Smooth muscle cell (in vitro differentiated cells): Measurements from ENCODE around the gene VMP1. TPM values are rescaled to one million over a fixed set of nuclear protein-coding genes. Genes with fewer than 3 reads are reported as not detected.
A peak's percentile ranks its signal among the peaks of the same experiment; 100 is the strongest.

Experiments used
- DNase-seq: peaks from one replicate; lab custom pipeline; 2025; ENCODE audit not compliant: unreplicated experiment; lab: John Stamatoyannopoulos, UW
- H2AFZ ChIP-seq: fragments of 200-600 bp; sonication (generic); 2 replicates; pipeline ENCODE4 v1.6.0; 2016; ENCODE audit warnings: antibody characterized with exemption, low read depth, mild to moderate bottlenecking
- H3F3A ChIP-seq: fragments of 200-600 bp; sonication (generic); 2 replicates; pipeline ENCODE4 v1.6.0; 2017; ENCODE audit warnings: antibody characterized with exemption, low read depth
- H3K27ac ChIP-seq: fragments of 200-600 bp; sonication (generic); 2 replicates; pipeline ENCODE4 v1.5.1; 2016; ENCODE audit warnings: low read depth, mild to moderate bottlenecking
- H3K27me3 ChIP-seq: fragments of 200-600 bp; sonication (generic); 2 replicates; pipeline ENCODE4 v1.6.1; 2016; ENCODE audit warnings: low read depth, mild to moderate bottlenecking
- H3K36me3 ChIP-seq: fragments of 200-600 bp; sonication (generic); 2 replicates; pipeline ENCODE4 v1.5.1; 2016; ENCODE audit warnings: low read depth
- H3K4me1 ChIP-seq: fragments of 200-600 bp; sonication (generic); 2 replicates; pipeline ENCODE4 v1.5.1; 2016; ENCODE audit warnings: low read depth
- H3K4me2 ChIP-seq: fragments of 200-600 bp; sonication (generic); 2 replicates; pipeline ENCODE4 v1.6.0; 2016; ENCODE audit warnings: mild to moderate bottlenecking
- H3K4me3 ChIP-seq: fragments of 200-600 bp; sonication (generic); 2 replicates; pipeline ENCODE4 v1.5.1; 2016; ENCODE audit warnings: mild to moderate bottlenecking
- H3K79me2 ChIP-seq: fragments of 200-600 bp; sonication (generic); 2 replicates; pipeline ENCODE4 v1.6.0; 2016; ENCODE audit warnings: low read depth, mild to moderate bottlenecking
- H3K9ac ChIP-seq: fragments of 200-600 bp; sonication (generic); 2 replicates; pipeline ENCODE4 v1.6.0; 2016; ENCODE audit warnings: low read depth
- H3K9me3 ChIP-seq: fragments of 200-600 bp; sonication (generic); replicated peaks from 2 replicates; pipeline ENCODE4 v1.5.1; 2016; ENCODE audit warnings: low read depth
- H4K20me1 ChIP-seq: fragments of 200-600 bp; sonication (generic); 2 replicates; pipeline ENCODE4 v1.6.0; 2016; ENCODE audit warnings: low read depth
- WGBS: methylation state at CpG from one replicate; pipeline ENCODE4 v1.1.7; 2016; ENCODE audit warnings: low lambda C conversion rate; 5-methylcytosine and 5-hydroxymethylcytosine counted together
- polyA plus RNA-seq: library from polyadenylated mRNA; unstranded; fragments of >200 nt; fragmentation: Nextera tagmentation; extraction: Ambion mirVana; gene quantifications from 2 replicates; pipeline ENCODE4 v1.2.1, GENCODE V29; 2016
- total RNA-seq: library from RNA; depleted of rRNA; stranded (reverse); fragments of >200 nt; gene quantifications from 2 replicates; pipeline ENCODE4 v1.2.3, GENCODE V29; 2014
- TF ChIP-seq, protein P1 (sequence below): fragments of 200-600 bp; sonication (generic); IDR thresholded peaks from 2 replicates; pipeline ENCODE4 v1.5.1; 2017; ENCODE audit warnings: borderline replicate concordance, mild to moderate bottlenecking, antibody characterized with exemption; ENCODE audit not compliant: insufficient read depth, poor library complexity, severe bottlenecking

VMP1 gene
- total and polyA plus RNA-seq, 2 experiments from 2014 or later: 102 to 545 TPM

DNA sequence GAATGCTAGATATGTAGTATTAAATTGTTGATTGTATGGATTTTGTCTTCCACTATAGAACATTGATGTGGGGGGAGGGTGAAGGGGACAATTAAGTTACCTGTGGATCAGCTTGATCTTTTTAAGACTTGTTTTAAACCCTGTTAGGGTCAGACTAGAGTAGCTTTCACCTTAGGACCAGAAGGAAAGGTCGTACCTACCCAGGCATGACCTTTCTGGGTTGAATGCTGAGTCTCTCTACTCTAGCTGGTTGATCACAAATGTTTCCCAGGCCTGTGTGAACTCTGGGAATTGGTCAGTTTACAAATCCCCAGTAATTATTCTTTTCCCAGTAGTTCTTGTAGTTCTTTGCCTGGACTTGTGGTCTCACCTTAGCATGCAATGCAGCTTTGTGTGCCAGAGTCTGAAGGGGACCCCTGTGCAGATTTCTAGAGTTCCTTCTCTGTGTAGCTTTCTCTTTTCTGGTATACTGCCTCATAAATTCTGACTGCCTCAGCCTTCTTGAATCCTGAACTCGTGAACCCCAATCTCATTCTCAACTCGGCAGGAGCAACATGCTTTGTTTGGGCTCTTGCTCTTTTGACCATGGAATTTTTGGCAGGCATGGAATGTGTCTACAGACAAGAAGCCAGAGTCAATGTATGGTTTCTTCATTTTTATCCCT is 54.1 kb downstream of the VMP1 start:
- Histone ChIP-seq H3K4me2 (peak overlapping the region; percentile 77), H3K9ac (peak overlapping the region; percentile 93), H3K9me3 (no peaks in the 10 kb centered on the region), H4K20me1 (no peaks in the 10 kb centered on the region), H2AFZ (no peak overlapping the region), H3K27me3 (no peaks in the 10 kb centered on the region), H3K27ac (peak overlapping the region; percentile 100), H3K4me3 (no peak overlapping the region), H3K4me1 (peaks cover 42% of the 10 kb centered on the region), H3K79me2 (peaks cover 71% of the 10 kb centered on the region), H3F3A (peaks cover 35% of the 10 kb centered on the region), H3K36me3 (no peaks in the 10 kb centered on the region)
- DNase-seq: no peak
- 19% methylated on average over 3 of the region's 3 CpGs for WGBS
- TF ChIP-seq, protein P1, sequence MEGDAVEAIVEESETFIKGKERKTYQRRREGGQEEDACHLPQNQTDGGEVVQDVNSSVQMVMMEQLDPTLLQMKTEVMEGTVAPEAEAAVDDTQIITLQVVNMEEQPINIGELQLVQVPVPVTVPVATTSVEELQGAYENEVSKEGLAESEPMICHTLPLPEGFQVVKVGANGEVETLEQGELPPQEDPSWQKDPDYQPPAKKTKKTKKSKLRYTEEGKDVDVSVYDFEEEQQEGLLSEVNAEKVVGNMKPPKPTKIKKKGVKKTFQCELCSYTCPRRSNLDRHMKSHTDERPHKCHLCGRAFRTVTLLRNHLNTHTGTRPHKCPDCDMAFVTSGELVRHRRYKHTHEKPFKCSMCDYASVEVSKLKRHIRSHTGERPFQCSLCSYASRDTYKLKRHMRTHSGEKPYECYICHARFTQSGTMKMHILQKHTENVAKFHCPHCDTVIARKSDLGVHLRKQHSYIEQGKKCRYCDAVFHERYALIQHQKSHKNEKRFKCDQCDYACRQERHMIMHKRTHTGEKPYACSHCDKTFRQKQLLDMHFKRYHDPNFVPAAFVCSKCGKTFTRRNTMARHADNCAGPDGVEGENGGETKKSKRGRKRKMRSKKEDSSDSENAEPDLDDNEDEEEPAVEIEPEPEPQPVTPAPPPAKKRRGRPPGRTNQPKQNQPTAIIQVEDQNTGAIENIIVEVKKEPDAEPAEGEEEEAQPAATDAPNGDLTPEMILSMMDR: no peak

DNA sequence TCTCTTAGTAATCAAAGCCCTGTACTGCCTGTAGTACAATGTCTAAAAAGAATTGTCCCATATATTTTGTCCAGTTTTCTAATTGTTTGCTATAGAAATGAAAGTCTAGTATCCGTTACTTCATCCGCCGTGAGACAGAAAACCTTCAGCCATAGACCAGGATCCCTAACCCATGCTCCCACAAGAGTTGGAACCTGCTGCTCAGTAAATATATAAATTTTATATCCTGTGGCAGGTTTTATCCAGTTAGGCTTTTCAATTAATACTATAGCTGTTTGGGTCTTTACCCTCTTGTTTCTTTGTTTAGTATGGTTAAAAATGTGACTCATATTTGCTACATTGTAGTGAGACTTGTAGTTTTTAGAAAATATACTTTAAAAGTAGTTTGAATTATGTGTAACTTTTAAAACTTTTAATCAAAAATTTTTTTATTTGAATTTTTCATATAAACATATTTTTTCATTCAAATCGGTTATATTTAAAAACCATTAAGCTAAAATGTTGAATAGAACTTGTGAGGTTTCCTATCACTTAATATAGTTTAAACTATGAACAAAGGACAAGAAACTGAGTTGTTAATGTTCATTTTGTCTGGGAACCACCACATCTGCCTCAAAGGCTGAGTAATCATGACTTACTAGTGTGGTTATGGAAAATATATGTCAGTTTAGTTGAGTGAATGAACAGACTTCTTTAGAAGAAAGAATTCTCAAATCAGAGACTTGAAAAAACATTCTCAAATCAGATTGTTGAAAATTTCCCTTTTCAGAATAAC is 54.8 kb downstream of the VMP1 start:
- no peak for DNase-seq

DNA sequence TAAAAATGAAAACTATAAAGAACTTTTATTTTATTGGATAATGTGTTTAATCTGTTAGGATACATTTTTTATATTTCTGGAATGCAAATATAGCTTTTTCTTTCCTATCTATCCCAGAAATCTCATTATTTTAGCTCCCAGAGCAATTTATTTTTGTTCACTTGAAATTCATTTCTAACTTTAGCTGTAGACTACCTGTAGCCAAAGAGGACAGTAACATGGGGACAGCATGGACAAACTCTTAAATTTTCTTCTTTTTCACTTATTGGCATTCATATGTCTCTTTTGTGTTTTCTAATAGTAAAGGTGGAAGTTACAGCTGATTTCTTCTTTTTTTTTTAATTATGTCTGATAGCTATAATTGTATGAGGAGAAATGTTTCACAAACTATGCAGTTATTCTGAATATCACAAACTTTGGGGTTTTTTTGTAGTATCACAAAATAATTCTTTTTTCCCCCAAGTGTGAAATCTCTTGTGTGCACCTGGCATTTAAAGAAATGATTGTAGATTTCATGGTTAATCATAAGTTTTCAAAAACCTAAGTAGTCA is 55.4 kb downstream of the VMP1 start:
- TF ChIP-seq, protein P1: no peak
- Histone ChIP-seq H2AFZ (no peak overlapping the region), H3F3A (peaks cover 25% of the 10 kb centered on the region), H3K27me3 (no peaks in the 10 kb centered on the region), H3K9me3 (no peaks in the 10 kb centered on the region), H3K9ac (peak overlapping the region; percentile 93), H3K4me1 (peaks cover 31% of the 10 kb centered on the region), H3K4me2 (peak overlapping the region; percentile 77), H4K20me1 (no peaks in the 10 kb centered on the region), H3K27ac (peak overlapping the region; percentile 100), H3K79me2 (peaks cover 69% of the 10 kb centered on the region), H3K36me3 (no peaks in the 10 kb centered on the region), H3K4me3 (no peak overlapping the region)
- DNase-seq: no peak

More for the DNA sequence above, 54.8 kb downstream of the VMP1 start:
- Histone ChIP-seq H3K79me2 (peaks cover 70% of the 10 kb centered on the region), H3K27me3 (no peaks in the 10 kb centered on the region), H2AFZ (no peak overlapping the region), H3K4me2 (peak overlapping the region; percentile 77), H3K4me3 (no peak overlapping the region), H3K36me3 (no peaks in the 10 kb centered on the region), H3K9ac (peak overlapping the region; percentile 93), H3K4me1 (peaks cover 35% of the 10 kb centered on the region), H3K27ac (peak overlapping the region; percentile 100), H3F3A (peaks cover 29% of the 10 kb centered on the region), H4K20me1 (no peaks in the 10 kb centered on the region), H3K9me3 (no peaks in the 10 kb centered on the region)
- TF ChIP-seq, protein P1: no peak
- 75% methylated on average over 4 of the region's 4 CpGs for WGBS
